SIG-M5 (cell line): ENCODE measurements around the gene ASPG.

Experiments used
- DNase-seq: peaks from one replicate; lab custom pipeline; 2025; lab: John Stamatoyannopoulos, UW

The ASPG gene

GRCh38 chr14:104075530-104076151 is 9.9 kb upstream of the ASPG start:
- no peak for DNase-seq

GRCh38 chr14:104076743-104077142 is 8.8 kb upstream of the ASPG start:
- no peak for DNase-seq

- peak; percentile 7 for DNase-seq
Measured at GRCh38 chr14:104078031-104078455, 7.5 kb upstream of the ASPG start.

DNA sequence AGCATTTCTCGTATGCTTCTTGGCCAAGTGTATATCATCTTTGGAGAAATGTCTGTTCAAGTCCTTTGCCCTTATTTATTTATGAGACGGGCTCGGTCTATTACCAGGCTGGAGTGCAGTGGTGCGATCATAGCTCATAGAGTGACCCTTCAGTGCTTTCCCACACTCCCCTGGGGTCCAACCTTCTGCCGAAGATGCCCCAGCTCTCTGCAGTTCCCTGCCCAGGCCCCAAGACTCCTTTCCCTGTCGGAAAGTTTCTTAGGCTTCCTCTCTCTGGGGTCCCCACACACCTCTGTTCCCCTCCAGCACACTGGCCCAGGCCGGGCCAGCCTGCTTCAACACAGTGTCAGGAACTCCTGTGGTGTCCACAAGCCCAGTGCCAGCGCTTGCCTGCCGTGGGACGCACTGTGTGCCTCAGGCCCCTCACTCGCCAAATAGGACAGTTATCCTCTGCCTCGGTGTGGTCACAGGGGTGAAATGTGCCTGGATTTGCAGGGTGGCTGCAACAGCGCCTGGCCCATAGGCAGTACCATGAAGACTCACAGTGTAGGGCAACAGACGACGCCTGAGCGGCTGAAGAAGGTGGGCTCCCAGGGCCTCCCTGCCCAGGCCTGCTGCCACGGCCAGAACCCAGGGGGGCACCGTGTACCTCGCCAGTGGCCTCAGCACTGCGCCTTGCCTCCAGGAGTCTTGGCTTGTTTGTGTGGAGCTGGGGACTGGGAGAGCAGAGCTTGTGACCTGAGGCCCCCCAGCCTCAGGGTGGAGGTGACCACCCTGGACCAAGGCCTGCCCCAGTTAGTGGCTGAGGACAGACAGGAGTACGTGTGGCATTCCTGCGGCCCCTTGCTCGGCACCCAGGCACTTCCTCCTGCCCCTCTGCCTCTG is 4.9 kb upstream of the ASPG start:
- no peak for DNase-seq

DNA sequence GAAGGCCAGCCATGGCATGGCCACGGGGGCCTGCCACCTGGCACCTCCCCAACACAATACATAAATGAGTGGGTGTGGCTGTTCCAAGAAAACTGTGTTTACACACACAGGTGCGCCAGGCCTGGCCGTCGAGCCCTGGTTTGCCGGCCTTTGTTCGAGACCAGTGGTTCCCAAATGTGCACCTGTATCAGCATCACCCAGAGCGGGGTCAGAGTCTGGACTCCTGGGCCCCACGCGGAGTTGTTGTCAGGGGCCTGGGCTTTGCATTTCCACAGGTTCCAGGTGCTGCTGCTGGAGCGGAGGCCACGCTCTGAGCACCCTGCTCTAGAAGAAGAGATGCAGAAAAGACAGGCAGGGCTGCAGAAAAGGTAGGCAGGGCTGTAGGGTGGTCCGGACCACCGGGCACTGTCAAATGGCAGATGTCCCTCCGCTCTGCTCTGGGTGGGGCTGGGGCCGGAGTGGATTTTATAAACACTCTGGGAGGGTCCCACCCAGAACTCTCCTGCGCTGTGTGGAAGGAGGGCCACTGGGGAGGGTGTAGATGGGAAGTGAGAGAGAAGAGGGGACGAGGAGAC is 4.2 kb upstream of the ASPG start:
- no peak for DNase-seq

DNA sequence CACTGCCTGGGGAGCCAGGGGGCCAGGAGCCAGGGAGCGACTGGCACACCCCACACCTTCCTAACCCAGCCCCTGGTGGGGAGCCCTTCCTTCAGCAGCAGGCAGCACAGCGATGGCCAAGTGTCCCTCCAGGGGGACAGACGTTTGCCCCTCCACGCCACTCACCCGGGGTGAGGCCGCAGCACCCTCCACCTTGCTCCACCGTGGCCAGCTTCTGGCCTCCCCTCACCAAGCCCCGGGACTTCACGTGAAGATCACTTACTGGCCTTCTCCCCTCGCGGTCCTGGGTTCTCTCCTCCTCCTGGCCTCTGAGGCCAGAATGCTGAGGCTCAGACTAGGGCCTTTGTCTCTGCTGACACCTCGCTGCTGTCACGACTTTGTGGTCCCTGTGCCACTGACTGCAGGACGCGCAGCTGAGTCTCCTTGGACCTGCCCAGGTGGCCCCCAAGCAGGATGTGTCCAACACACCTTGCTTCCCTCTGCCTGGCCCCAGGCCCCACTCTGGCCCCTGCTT is 3.5 kb upstream of the ASPG start:
- no peak for DNase-seq

DNA sequence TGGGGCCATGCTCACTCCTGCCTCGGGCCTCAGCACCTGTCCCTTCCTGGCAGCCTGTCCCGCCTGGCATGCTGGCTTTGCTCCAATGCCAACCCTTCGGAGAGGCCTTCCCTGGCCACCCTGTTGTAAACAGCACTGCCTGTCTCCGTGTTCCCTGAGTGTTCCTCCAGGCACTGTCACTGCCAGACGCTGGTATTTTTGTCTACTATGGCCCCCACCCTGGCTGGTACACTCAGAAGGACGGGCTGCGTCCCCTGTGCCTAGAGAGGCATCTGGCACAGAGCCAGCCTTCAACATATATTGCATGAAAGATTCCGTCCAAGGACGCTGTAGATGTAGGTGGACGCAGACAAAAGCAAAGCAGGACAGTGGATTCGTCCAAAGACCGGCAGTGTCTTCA is 2.7 kb upstream of the ASPG start:
- DNase-seq = no peak

DNA sequence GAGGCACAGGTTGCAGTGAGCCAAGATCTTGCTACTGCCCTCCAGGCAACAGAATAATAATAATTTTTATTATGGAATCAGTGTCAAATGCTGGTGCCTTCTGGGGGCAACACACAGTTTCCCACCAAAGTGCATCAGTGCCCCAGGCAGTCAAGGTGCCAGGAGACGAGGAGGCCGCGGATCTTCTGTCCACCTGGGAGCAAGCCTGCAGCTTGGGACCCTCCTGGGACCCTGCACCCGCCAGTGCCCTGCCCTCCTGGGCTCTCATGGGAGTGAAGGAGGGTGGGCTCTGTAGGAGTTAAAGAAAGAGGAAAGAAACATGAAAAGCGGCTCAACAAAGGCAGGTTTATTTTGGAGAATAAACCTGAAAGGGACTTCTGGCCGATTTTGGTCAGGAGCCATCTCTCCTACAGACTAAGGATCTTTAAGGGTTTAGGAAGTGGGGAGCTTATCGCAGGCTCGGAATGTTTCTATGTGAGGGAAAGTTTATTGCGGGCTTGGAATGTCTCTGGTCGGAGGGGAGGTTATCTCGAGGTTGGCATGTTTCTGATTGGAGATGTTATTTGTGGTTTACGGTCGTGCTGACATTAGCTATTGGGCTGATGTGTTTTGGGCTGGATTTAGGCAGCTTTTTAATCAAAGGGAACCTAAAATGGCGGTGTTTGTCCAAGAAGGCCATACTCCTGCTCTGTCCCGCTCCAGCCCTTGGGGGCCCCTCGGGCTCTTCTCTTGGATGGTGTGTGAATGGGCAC is 1.1 kb upstream of the ASPG start:
- DNase-seq = no peak

DNA sequence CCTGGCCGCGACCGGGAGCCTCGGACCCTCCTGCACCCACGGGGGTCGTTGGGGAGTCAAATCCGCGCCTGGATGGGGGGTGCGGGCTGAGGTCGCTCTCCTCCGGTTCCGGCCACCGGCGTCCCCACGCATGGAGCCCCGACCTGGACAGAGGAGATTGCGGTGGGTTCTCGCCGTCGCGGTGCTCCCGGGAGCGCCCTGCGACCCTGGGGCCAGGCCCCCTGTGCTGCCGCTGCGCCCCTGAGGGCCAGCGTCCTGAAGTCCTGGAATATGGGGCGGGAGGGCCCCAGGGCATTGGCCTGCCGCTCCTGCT is 345 bp downstream of the ASPG start:
- no peak for DNase-seq

DNA sequence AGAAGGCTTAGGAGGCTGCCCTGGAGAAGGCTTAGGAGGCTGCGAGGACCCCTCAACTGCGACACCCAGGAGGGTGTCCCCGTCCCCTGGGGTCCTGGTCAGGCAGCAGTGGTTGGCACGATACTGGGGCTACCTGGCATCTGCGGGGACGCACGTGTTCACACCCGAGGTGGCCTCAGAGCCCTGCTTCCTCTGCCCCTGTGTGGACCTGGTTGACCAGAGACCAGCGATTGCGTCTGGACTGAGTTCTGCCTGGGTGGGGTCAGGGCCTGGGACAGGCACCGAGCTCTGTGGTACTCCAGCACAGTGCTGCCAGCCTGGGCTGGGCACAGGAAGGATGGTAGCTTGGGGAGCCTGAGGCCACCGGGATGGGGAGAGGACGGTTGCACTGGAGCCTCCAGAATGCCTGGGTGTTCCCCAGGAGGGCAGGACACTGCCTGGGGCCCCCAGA is 735 bp downstream of the ASPG start:
- DNase-seq = no peak

- DNase-seq = no peak
Measured at GRCh38 chr14:104086661-104087461, 1.4 kb downstream of the ASPG start.

DNA sequence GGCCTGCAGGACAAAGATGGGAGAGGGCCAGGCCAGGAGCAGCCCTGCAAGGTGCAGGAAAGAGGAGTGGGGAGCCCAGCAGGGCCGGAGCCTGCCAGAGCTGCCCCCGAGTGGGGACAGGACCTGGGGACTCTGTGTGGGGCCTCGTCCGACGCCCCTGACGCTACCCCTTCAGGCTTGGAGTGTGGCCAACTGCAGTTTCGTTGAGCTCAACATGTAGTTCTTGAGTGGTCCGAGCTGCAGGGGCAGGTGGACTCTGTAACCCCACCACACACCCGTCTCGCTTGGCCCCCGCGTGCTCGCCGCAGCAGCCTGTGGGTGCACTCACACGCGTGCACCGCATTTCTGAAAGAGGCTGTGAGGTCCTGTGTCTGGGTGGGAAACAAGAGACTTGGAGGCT is 2.0 kb downstream of the ASPG start:
- no peak for DNase-seq

- DNase-seq = no peak
Measured at GRCh38 chr14:104087981-104088850, 2.7 kb downstream of the ASPG start.

DNA sequence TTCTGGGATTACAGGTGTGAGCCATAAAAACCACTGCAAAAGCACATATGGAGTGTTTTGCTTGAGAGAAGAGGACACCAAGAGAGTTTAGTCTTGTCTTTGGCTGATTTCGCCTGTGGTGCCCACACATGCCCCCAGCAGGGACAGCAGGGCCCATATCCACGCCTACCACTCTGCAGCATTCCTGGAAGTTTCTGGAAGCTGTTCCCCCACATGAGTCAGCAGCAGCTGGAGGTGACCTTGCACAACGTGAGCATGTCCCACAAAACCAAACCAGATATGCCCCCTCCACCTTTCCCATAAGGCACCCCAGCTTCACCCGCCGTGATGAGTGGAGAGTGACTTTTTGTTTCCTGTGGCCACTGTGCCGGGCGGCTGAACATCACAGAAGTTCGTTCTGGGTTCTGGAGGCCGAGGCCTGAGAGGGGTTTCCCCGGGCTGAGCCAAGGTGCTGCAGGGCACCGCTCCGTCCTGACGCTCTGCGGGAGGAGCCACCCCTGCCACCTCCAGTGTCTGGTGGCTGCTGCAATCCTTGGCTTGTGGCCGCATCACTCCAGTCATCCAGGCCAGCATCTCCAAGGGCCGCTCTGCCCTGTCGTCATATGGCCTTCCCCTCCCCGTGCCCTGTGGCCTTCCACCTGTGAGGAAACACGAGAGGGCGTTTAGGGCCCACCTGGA is 4.7 kb downstream of the ASPG start:
- no peak for DNase-seq

DNA sequence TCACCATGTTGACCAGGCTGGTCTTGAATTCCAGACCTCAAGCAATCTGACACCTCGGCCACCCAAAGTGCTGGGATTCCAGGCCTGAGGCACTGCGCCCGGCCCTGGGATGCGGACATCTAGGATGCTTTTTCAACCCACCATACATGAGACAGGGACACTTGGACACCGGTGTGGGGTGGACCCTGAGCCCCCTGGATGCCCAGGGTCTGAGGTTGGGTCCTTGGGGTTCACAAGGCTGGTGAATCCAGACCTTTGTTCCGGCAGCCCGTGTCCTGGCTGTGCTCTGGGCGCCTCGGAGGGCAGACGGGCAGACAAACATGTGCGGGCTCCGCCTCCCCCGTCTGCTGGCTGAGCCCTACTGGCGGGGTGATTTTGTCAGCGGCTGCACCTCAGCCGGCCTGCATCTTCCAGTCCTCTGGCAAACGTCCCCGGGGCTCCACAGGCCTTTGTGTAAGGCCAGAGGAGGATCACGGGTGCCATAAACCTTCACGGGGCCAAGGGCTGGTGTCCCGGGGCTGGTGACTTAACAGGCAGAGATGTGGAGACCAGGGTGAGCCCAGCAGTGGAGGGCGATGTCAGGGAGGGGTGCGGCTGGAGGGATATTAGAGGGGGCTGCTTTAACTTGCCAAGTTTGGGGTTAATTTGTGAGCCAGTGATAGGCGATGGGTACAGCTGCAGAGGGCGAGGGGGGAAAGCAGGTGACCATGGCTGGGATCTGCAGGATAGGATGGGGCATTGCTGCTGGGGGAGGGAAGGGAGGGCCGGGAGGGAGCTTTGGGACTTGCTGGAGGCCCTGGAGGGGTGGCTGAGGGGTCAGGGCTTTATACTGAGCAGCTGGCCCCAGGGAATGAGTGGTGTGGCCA is 5.8 kb downstream of the ASPG start:
- no peak for DNase-seq

- DNase-seq = no peak
Measured at GRCh38 chr14:104091927-104092771, 6.6 kb downstream of the ASPG start.

DNA sequence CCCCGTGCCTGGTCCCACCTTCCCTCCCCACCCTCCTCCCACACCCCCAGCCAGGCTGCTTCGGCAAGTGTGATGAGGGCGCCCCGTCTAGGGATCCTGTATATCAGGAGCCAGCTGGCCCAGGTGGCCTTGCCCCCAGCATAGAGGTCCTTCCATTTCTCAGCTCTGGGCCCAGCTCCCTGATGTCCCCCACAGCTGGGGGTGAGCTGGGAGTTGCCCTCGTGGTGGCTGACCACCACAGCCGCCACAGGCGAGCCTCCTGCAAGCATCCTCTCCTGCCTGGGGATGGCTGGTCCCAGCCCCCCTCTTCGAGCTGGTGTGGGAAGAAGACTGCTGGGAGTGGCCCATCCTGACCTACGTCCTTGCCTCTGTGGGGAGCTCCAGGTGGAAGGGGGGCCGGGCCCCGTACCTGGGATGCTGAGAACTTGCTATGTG is 7.4 kb downstream of the ASPG start:
- DNase-seq = no peak
